ENCODE measurements around the gene STOM.

STOM gene

DNA sequence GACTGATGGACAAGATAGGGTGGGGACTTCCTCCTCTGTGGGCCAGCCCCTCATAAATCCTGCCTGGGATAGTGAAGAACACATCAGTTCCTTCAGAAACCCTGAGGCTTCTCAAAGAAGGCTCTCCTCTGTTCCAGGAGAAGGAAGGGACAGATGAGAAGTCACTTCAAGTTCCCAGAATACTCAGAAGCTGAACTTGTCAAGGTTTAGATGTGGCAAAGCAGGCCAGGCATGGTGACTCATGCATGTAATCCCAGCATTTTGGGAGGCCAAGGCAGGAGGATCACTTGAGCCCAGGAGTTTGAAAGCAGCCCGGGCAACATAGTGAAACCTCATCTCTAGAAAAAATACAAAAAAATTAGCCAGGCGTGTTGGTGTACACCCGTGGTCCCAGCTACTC, 38.5 kb downstream of the STOM start:
- TF ChIP-seq POLR2AphosphoS5 (IDR thresholded peaks at IDR 0.05; ENCODE audit: low read depth, low read length) (no peak), FOXP2 (optimal IDR thresholded peaks at IDR 0.05; ENCODE audit: borderline replicate concordance, extremely low read depth, extremely low read length, insufficient read depth) (no peak), SIN3A (IDR thresholded peaks at IDR 0.05; ENCODE audit: borderline replicate concordance, insufficient read depth, low read length) (no peak), TAF1 (IDR thresholded peaks at IDR 0.05; ENCODE audit: borderline replicate concordance, insufficient read depth, low read length) (no peak)
- TF ChIP-seq, protein P1, sequence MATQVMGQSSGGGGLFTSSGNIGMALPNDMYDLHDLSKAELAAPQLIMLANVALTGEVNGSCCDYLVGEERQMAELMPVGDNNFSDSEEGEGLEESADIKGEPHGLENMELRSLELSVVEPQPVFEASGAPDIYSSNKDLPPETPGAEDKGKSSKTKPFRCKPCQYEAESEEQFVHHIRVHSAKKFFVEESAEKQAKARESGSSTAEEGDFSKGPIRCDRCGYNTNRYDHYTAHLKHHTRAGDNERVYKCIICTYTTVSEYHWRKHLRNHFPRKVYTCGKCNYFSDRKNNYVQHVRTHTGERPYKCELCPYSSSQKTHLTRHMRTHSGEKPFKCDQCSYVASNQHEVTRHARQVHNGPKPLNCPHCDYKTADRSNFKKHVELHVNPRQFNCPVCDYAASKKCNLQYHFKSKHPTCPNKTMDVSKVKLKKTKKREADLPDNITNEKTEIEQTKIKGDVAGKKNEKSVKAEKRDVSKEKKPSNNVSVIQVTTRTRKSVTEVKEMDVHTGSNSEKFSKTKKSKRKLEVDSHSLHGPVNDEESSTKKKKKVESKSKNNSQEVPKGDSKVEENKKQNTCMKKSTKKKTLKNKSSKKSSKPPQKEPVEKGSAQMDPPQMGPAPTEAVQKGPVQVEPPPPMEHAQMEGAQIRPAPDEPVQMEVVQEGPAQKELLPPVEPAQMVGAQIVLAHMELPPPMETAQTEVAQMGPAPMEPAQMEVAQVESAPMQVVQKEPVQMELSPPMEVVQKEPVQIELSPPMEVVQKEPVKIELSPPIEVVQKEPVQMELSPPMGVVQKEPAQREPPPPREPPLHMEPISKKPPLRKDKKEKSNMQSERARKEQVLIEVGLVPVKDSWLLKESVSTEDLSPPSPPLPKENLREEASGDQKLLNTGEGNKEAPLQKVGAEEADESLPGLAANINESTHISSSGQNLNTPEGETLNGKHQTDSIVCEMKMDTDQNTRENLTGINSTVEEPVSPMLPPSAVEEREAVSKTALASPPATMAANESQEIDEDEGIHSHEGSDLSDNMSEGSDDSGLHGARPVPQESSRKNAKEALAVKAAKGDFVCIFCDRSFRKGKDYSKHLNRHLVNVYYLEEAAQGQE (IDR thresholded peaks at IDR 0.05; ENCODE audit: insufficient read depth in 1 of 2, low read depth in 2 of 2, low read length in 2 of 2), result no peak

DNA sequence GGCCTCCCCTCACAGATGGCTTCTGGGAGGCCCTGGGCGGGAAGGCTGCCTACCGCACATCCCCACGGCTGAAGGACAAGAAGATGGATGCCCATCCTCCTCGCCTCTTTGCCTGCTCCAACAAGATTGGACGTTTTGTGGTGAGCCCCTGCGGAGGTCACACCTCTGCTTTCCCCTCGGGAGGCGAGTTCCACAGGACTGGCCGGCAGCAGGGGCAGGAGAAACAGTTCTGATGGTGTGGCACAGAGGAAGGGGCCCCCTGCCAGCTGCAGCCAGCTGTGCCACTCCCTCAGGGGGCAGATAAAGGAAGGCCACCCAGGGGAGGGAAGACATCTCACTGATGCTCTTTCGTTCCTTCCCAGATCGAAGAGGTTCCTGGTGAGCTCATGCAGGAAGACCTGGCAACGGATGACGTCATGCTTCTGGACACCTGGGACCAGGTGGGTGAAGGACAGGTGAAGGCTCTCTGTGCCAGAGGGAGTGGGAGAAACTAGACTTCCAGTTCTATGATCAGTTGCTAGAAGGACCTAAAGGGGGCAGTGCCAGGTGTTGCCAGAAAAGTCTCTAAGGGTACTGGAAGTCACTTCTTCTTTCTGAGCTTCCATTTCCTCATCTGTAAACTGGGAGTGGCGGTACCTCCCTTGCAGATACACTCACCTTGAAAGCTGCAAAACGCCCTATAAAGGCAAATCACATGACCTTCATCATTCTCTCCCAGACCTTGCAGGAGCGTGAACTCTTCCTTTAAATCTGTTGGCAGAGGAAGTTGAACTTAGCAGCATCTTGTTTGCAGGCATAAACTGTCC, 41.0 kb downstream of the STOM start:
- TF ChIP-seq SIN3A (IDR thresholded peaks at IDR 0.05; ENCODE audit: borderline replicate concordance, insufficient read depth, low read length) (no peak), POLR2AphosphoS5 (IDR thresholded peaks at IDR 0.05; ENCODE audit: low read depth, low read length) (no peak), FOXP2 (optimal IDR thresholded peaks at IDR 0.05; ENCODE audit: borderline replicate concordance, extremely low read depth, extremely low read length, insufficient read depth) (no peak), TAF1 (IDR thresholded peaks at IDR 0.05; ENCODE audit: borderline replicate concordance, insufficient read depth, low read length) (no peak)
- TF ChIP-seq, protein P1 (IDR thresholded peaks at IDR 0.05; ENCODE audit: insufficient read depth in 1 of 2, low read depth in 2 of 2, low read length in 2 of 2), result no peak

DNA sequence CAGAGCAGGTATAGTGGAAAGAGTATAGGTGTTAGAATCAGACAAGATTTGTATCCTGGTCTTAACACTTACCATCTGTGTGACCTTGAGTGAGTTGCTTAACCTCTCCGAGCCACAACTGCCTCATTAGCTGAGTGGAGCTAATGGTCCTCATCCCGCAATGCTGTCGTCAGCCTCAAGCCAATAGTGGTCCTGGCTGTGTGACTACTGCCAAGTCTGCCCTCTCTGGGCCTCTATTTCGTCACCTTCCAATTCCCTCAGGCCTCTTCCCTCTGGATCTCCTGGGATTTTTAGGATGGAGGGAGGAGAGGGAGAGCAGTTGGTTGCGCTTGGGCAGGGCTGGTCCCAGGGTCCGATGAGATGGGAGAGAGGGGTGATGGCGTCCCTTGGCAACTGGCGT, 41.6 kb downstream of the STOM start:
- TF ChIP-seq, protein P1 (IDR thresholded peaks at IDR 0.05; ENCODE audit: insufficient read depth in 1 of 2, low read depth in 2 of 2, low read length in 2 of 2), result no peak
- TF ChIP-seq SIN3A (IDR thresholded peaks at IDR 0.05; ENCODE audit: borderline replicate concordance, insufficient read depth, low read length) (no peak), POLR2AphosphoS5 (IDR thresholded peaks at IDR 0.05; ENCODE audit: low read depth, low read length) (no peak)

DNA sequence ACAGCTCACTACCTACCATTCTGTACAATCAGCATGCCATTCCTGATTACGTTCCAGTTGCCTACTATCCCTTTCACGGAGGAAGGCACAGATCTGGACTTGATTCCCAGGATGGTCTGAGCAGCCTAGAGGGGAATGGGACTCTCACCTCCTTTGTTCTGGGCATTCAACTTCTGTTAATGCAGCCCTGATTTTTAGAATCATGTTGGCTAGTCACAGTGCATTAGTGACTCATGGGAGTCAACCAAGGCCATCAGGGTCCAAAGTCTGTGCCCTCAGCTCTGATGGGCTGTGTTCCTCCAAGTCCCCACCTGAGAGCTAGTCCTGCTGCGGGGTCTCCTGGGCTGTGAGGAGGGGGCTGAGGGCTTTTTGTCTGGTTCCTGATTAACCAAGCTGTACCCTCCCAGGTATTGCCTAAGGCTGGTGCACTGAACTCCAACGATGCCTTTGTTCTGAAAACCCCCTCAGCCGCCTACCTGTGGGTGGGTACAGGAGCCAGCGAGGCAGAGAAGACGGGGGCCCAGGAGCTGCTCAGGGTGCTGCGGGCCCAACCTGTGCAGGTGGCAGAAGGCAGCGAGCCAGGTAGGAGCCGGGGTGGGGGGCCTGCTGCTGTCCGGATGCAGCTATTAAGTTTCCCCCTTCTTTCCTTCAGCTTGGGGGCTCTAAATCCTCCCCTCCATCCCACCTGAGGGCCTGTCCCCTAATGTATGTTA, 43.0 kb downstream of the STOM start:
- TF ChIP-seq, protein P1 (IDR thresholded peaks at IDR 0.05; ENCODE audit: insufficient read depth in 1 of 2, low read depth in 2 of 2, low read length in 2 of 2), result no peak
- TF ChIP-seq TAF1 (IDR thresholded peaks at IDR 0.05; ENCODE audit: borderline replicate concordance, insufficient read depth, low read length), result no peak
- no peak for TF ChIP-seq POLR2AphosphoS5 (IDR thresholded peaks at IDR 0.05; ENCODE audit: low read depth, low read length)
- no peak for TF ChIP-seq SIN3A (IDR thresholded peaks at IDR 0.05; ENCODE audit: borderline replicate concordance, insufficient read depth, low read length)
- no peak for TF ChIP-seq FOXP2 (optimal IDR thresholded peaks at IDR 0.05; ENCODE audit: borderline replicate concordance, extremely low read depth, extremely low read length, insufficient read depth)
